Thyroid gland (tissue), 4 donors: ENCODE data around the gene USP3.

Experiments used
- CTCF ChIP-seq, 6 experiments: fragments of 200-600 bp in 3 of 6; fragments of 450-650 bp in 3 of 6; sonication (generic) in 3 of 6; IDR thresholded peaks; one replicate each; pipeline ENCODE4 v1.5.1; 2016 to 2019; ENCODE audit warnings: antibody characterized with exemption in 6 of 6, mild to moderate bottlenecking in 2 of 6, inconsistent platforms in 1 of 6, moderate library complexity in 1 of 6
- POLR2A ChIP-seq, 2 donors: fragments of 450-650 bp; IDR thresholded peaks; one replicate each; pipeline ENCODE4 v1.6.1; 2017; ENCODE audit warnings: antibody characterized with exemption in 2 of 2, mild to moderate bottlenecking in 2 of 2, moderate library complexity in 1 of 2

- TF ChIP-seq CTCF (IDR thresholded peaks at IDR 0.05) (no peak), POLR2A (IDR thresholded peaks at IDR 0.05) (no peak)
Measured at GRCh38 chr15:63554337-63554927, 50.0 kb downstream of the USP3 start.
